ENCODE data around the gene SERINC2. TPM values are rescaled to one million over a fixed set of nuclear protein-coding genes. Genes with fewer than 3 reads are reported as not detected.

Gene SERINC2
- total and polyA plus RNA-seq, 2 of the 4 experiments (the other 2 are of a cell fraction): 2.0 to 59.5 TPM

DNA sequence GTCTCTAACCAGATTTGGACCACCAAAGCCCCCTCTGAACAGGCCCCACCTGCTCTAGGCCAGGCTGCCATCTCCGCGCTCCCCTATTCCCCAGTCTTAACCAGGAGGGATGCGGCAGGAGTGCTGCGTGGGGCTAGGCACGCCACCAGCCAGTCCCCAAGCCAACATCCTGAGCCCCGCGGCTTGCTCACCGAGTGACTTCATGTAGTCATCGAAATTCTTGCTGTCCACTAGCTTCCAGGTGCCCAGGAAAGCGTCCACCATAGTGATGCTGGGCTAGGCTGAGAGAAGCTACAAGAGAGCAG is 40.3 kb upstream of the SERINC2 start:
- Histone ChIP-seq H2BK120ac (ENCODE audit: low read depth, low read length) (peak overlapping the region; percentile 37; the same call in 1 of the 2 replicates), H2AK5ac (ENCODE audit: low read depth, low read length) (peak overlapping the region; percentile 61; the same call in 1 of the 2 replicates), H4K5ac (ENCODE audit: low read depth, low read length) (no peak overlapping the region), H3K79me1 (ENCODE audit: low read depth in 1 of 2, low read length in 2 of 2) (no peaks in the 10 kb centered on the region), H3K56ac (ENCODE audit: extremely low read depth, insufficient read depth, low read length) (no peak overlapping the region), H4K91ac (ENCODE audit: insufficient read depth, low read depth, low read length) (no peak overlapping the region), H2BK20ac (ENCODE audit: low read depth, low read length) (0 out of 2 replicates have a peak overlapping the region, but pooled peaks have one; percentile 33), H3K23ac (ENCODE audit: low read depth, low read length) (no peak overlapping the region), H3K4me3 (ENCODE audit: insufficient read depth, low read depth, low read length) (no peak overlapping the region), H3K9ac (ENCODE audit: low read depth, low read length) (no peak overlapping the region), H4K8ac (ENCODE audit: low read depth in 2 of 2, low read length in 2 of 2) (peak overlapping the region; percentile 6 to 86; a peak in 2 of 4 replicates), H3K27ac (ENCODE audit: insufficient read depth, low read length) (no peak overlapping the region), H2AK9ac (replicated peaks; ENCODE audit: low read depth, low read length, poor library complexity) (peak overlapping the region; percentile 89), H4K20me1 (ENCODE audit: insufficient read depth, low read length) (no peaks in the 10 kb centered on the region), H3K4me2 (ENCODE audit: low read depth, low read length) (peak overlapping the region; percentile 73), H3K9me3 (ENCODE audit: control insufficient read depth, insufficient read depth, low read length) (no peaks in the 10 kb centered on the region), H3K4me1 (ENCODE audit: control insufficient read depth, insufficient read depth, low read length) (peaks cover 7% of the 10 kb centered on the region), H3K27me3 (ENCODE audit: control insufficient read depth, insufficient read depth, low read length) (no peaks in the 10 kb centered on the region), H3K4ac (ENCODE audit: low read depth, low read length) (peak overlapping the region; percentile 78), H3K9me1 (ENCODE audit: insufficient read depth, low read length) (peaks cover 7% of the 10 kb centered on the region), H3K36me3 (ENCODE audit: control insufficient read depth, insufficient read depth, low read length) (no peaks in the 10 kb centered on the region), H2BK15ac (ENCODE audit: low read depth, low read length) (no peak overlapping the region), H2AFZ (replicated peaks; ENCODE audit: low read length, poor library complexity) (peak overlapping the region; percentile 92), H3K14ac (replicated peaks; ENCODE audit: low read depth, low read length) (peak overlapping the region; percentile 86; the same call in 1 of the 2 replicates), H2BK5ac (ENCODE audit: low read depth, low read length, poor library complexity, severe bottlenecking) (no peak overlapping the region), H3K18ac (ENCODE audit: low read depth, low read length) (no peak overlapping the region)
- intact Hi-C loops (cut with micrococcal nuclease): no loop called here
- DNase-seq: no peak
- dilution Hi-C loops (cut with HindIII; ENCODE audit: low sequenced_read_pairs, unreplicated experiment): no loop called here
- TF ChIP-seq, protein P1, sequence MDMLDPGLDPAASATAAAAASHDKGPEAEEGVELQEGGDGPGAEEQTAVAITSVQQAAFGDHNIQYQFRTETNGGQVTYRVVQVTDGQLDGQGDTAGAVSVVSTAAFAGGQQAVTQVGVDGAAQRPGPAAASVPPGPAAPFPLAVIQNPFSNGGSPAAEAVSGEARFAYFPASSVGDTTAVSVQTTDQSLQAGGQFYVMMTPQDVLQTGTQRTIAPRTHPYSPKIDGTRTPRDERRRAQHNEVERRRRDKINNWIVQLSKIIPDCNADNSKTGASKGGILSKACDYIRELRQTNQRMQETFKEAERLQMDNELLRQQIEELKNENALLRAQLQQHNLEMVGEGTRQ (IDR thresholded peaks at IDR 0.05; ENCODE audit: low read depth, low read length): no peak
- no peak for TF ChIP-seq MAFK (IDR thresholded peaks at IDR 0.05; ENCODE audit: low read depth, low read length)
- no peak for TF ChIP-seq CEBPB (IDR thresholded peaks at IDR 0.05; ENCODE audit: low read depth, low read length)
- TF ChIP-seq RAD21 (IDR thresholded peaks at IDR 0.05; ENCODE audit: low read length): no peak
- TF ChIP-seq BHLHE40 (IDR thresholded peaks at IDR 0.05; ENCODE audit: low read depth, low read length): no peak
- no peak for TF ChIP-seq MXI1 (IDR thresholded peaks at IDR 0.05; ENCODE audit: borderline replicate concordance, low read depth, low read length)
- in situ Hi-C loops (cut with MboI; ENCODE audit: low sequenced_read_pairs): no loop called here
- no TSS peak for BruUV-seq (replicated peaks)
- CTCF ChIA-PET: interaction anchor here (0.9 to 1.1 kb wide), 3 partner anchors 10 to 22 kb away, joined by 3 to 4 read pairs (median 4); no protein-coding TSS in a partner anchor
- no peak for ATAC-seq (ENCODE audit: low read depth)
- POLR2A ChIA-PET (ENCODE audit: unreplicated experiment): no interaction called here
- 32% methylated on average over 8 of the region's 10 CpGs; no CpG with 5 or more reads in 1 of the 2 experiments for WGBS, 2 experiments (ENCODE audit: extremely low coverage in 2 of 2, insufficient read length in 1 of 2)

All from IMR-90 (cell line).